NCI-H1048 (cell line): ENCODE data around the gene DEXI.
"Not testable (repeated sequence)": the region's sequence is repeated elsewhere in the genome, so short reads cannot be mapped to it uniquely, and the experiment has no call there.

Experiments used
- DNase-seq: peaks from one replicate; lab custom pipeline; 2025; lab: John Stamatoyannopoulos, UW

DEXI gene

GRCh38 chr16:10941127-10941933 lies 938 bp downstream of the DEXI start:
- no peak for DNase-seq

- no peak for DNase-seq
These were observed 1.7 kb downstream of the DEXI start for GRCh38 chr16:10940501-10941079.

GRCh38 chr16:10939649-10940234 lies 2.5 kb downstream of the DEXI start:
- DNase-seq: no peak

GRCh38 chr16:10938796-10939648 lies 3.2 kb downstream of the DEXI start:
- DNase-seq: no peak

- DNase-seq: no peak
These were observed 3.9 kb downstream of the DEXI start for GRCh38 chr16:10938321-10938720.

- DNase-seq: no peak
These were observed 5.0 kb downstream of the DEXI start for GRCh38 chr16:10937068-10937859.

- DNase-seq: no peak
These were observed 5.8 kb downstream of the DEXI start for GRCh38 chr16:10936272-10936984.

- no peak for DNase-seq
These were observed 6.9 kb downstream of the DEXI start for GRCh38 chr16:10935226-10935915.

- no peak for DNase-seq
These were observed 7.8 kb downstream of the DEXI start for GRCh38 chr16:10934325-10935107.

GRCh38 chr16:10933865-10934264 lies 8.4 kb downstream of the DEXI start:
- DNase-seq: no peak

- DNase-seq: no peak
These were observed 9.1 kb downstream of the DEXI start for GRCh38 chr16:10932959-10933710.

GRCh38 chr16:10931977-10932632 lies 10.2 kb downstream of the DEXI start:
- no peak for DNase-seq

- no peak for DNase-seq
These were observed 11.1 kb downstream of the DEXI start for GRCh38 chr16:10931134-10931533.

GRCh38 chr16:10930755-10931093 lies 11.5 kb downstream of the DEXI start:
- no peak for DNase-seq

- DNase-seq: no peak
These were observed 12.2 kb downstream of the DEXI start for GRCh38 chr16:10929853-10930754.

GRCh38 chr16:10929097-10929496 lies 13.2 kb downstream of the DEXI start:
- DNase-seq: not testable (repeated sequence)

- no peak for DNase-seq
These were observed 14.7 kb downstream of the DEXI start for GRCh38 chr16:10927497-10928112.
